Measurements from ENCODE around the gene PDSS2. TPM values are rescaled to one million over a fixed set of nuclear protein-coding genes. Genes with fewer than 3 reads are reported as not detected.
A peak's percentile ranks its signal among the peaks of the same experiment; 100 is the strongest.

PDSS2 gene
- total RNA-seq, 1 donor from 2014 or later: 10.8 TPM

- DNase-seq: no peak
These were observed 98.9 kb downstream of the PDSS2 start for GRCh38 chr6:107360476-107360875.

- no peak for DNase-seq
These were observed 101.5 kb downstream of the PDSS2 start for GRCh38 chr6:107357842-107358241.

- DNase-seq: no peak
These were observed 102.3 kb downstream of the PDSS2 start for GRCh38 chr6:107357031-107357430.

GRCh38 chr6:107355659-107356058 is 103.7 kb downstream of the PDSS2 start:
- DNase-seq: no peak

GRCh38 chr6:107354451-107354850 is 104.9 kb downstream of the PDSS2 start:
- DNase-seq: no peak

- peak; percentile 22 for DNase-seq
These were observed 105.5 kb downstream of the PDSS2 start for GRCh38 chr6:107353773-107354382.

GRCh38 chr6:107348224-107348623 is 111.1 kb downstream of the PDSS2 start:
- DNase-seq: no peak

GRCh38 chr6:107345393-107345792 is 114.0 kb downstream of the PDSS2 start:
- no peak for DNase-seq

- DNase-seq: no peak
These were observed 114.4 kb downstream of the PDSS2 start for GRCh38 chr6:107344981-107345380.

GRCh38 chr6:107344383-107344782 is 115.0 kb downstream of the PDSS2 start:
- no peak for DNase-seq

GRCh38 chr6:107342144-107342543 is 117.2 kb downstream of the PDSS2 start:
- no peak for DNase-seq

- no peak for DNase-seq
These were observed 118.5 kb downstream of the PDSS2 start for GRCh38 chr6:107340881-107341280.

GRCh38 chr6:107337191-107337741 is 122.1 kb downstream of the PDSS2 start:
- no peak for DNase-seq

GRCh38 chr6:107334026-107334425 is 125.3 kb downstream of the PDSS2 start:
- no peak for DNase-seq

- no peak for DNase-seq
These were observed 125.9 kb downstream of the PDSS2 start for GRCh38 chr6:107333491-107333890.

- no peak for DNase-seq
These were observed 127.7 kb downstream of the PDSS2 start for GRCh38 chr6:107331409-107332386.

GRCh38 chr6:107330168-107330567 is 129.2 kb downstream of the PDSS2 start:
- no peak for DNase-seq

- DNase-seq: no peak
These were observed 130.1 kb downstream of the PDSS2 start for GRCh38 chr6:107329063-107329860.

GRCh38 chr6:107328081-107328480 is 131.3 kb downstream of the PDSS2 start:
- no peak for DNase-seq

- DNase-seq: no peak
These were observed 136.1 kb downstream of the PDSS2 start for GRCh38 chr6:107323133-107323785.

- DNase-seq: no peak
These were observed 137.6 kb downstream of the PDSS2 start for GRCh38 chr6:107321793-107322192.
